ENCODE measurements around the gene LATS2. TPM values are rescaled to one million over a fixed set of nuclear protein-coding genes. Genes with fewer than 3 reads are reported as not detected.

The LATS2 gene
- total and polyA plus RNA-seq, 10 donors, result 2.5 to 34.6 (median 22.6) TPM

- H3K4me1 ChIP-seq, result no peaks in the 10 kb centered on the region
- H3K27ac ChIP-seq, result no peak overlapping the region
- H3K36me3 ChIP-seq, result no peaks in the 10 kb centered on the region
- no peaks in the 10 kb centered on the region for H3K27me3 ChIP-seq (replicated peaks in 1 of 7)
- WGBS, 5 donors, result 86 to 100% (median 98%) methylated on average over 2 of the region's 2 CpGs
- TF ChIP-seq POLR2A (IDR thresholded peaks at IDR 0.05) (no peak), CTCF (IDR thresholded peaks at IDR 0.05 in 8 of 11, conservative IDR thresholded peaks at IDR 0.05 in 3 of 11) (no peak), POLR2AphosphoS5 (IDR thresholded peaks at IDR 0.05) (no peak)
- intact Hi-C loops (cut with DNase I; ENCODE audit: low total_unique reads), result no loop called here
- no peak overlapping the region for H3K4me3 ChIP-seq
- no peaks in the 10 kb centered on the region for H3K9me3 ChIP-seq
- DNase-seq, result no peak
These were observed 25.5 kb upstream of the LATS2 start for GRCh38 chr13:21086929-21087328.

DNA sequence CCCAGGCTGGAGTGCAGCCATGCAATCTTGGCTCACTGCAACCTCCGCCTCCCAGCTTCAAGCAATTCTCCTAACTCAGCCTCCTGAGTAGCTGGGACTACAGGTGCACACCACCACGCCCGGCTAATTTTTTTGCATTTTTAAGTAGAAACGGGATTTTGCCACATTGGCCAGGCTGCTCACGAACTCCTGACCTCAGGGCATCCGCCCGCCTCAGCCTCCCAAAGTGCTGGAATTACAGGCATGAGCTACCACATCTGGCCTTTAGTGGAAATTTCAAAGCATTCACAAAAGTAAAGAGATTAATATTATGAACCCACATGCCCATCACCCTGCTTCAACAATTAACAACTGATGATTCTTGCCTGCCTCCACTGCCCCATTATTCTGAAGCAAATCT lies 20.5 kb upstream of the LATS2 start:
- Histone ChIP-seq H3K9me3 (no peaks in the 10 kb centered on the region), H3K27ac (no peak overlapping the region), H3K4me3 (no peak overlapping the region), H3K4me1 (peaks cover 0 to 26% (median 10%) of the 10 kb centered on the region in 6 donors), H3K27me3 (replicated peaks in 1 of 7) (peaks cover 0 to 2% (median 0%) of the 10 kb centered on the region in 7 donors), H3K36me3 (no peaks in the 10 kb centered on the region)
- TF ChIP-seq CTCF (IDR thresholded peaks at IDR 0.05 in 8 of 11, conservative IDR thresholded peaks at IDR 0.05 in 3 of 11) (no peak), POLR2A (IDR thresholded peaks at IDR 0.05) (no peak), POLR2AphosphoS5 (IDR thresholded peaks at IDR 0.05) (no peak)
- intact Hi-C loops (cut with DNase I; ENCODE audit: low total_unique reads), result no loop called here
- DNase-seq, result no peak
- WGBS, 5 donors, result 88 to 96% (median 92%) methylated on average over 7 of the region's 7 CpGs

DNA sequence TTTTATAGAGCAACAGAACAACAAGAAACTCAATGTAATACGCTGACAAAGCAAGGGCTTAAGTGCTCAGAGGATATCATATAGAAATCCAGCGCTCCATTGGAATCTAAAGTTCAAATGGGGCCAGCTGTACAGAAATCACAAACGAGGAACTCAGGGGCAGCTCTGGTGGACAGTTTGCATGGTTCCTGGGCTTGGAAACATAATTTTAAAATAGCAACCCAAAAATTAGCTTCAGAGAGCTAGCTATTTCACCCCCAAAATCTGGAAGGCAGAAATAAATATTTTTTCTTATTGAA lies 19.2 kb upstream of the LATS2 start:
- H3K4me3 ChIP-seq, result no peak overlapping the region
- peaks cover under 1 to 37% (median 15%) of the 10 kb centered on the region in 6 donors for H3K4me1 ChIP-seq
- intact Hi-C loops (cut with DNase I; ENCODE audit: low total_unique reads), result no loop called here
- DNase-seq, result no peak
- 53 to 69% (median 67%) methylated on average over 3 of the region's 3 CpGs for WGBS, 5 donors
- peaks cover 0 to 14% (median 0%) of the 10 kb centered on the region in 7 donors for H3K27me3 ChIP-seq (replicated peaks in 1 of 7)
- H3K27ac ChIP-seq, result peak overlapping the region in 4 of 8 donors; percentile 42 to 74 (median 61)
- no peaks in the 10 kb centered on the region for H3K36me3 ChIP-seq
- no peaks in the 10 kb centered on the region for H3K9me3 ChIP-seq
- TF ChIP-seq POLR2AphosphoS5 (IDR thresholded peaks at IDR 0.05) (no peak), CTCF (IDR thresholded peaks at IDR 0.05 in 8 of 11, conservative IDR thresholded peaks at IDR 0.05 in 3 of 11) (no peak), POLR2A (IDR thresholded peaks at IDR 0.05) (no peak)

DNA sequence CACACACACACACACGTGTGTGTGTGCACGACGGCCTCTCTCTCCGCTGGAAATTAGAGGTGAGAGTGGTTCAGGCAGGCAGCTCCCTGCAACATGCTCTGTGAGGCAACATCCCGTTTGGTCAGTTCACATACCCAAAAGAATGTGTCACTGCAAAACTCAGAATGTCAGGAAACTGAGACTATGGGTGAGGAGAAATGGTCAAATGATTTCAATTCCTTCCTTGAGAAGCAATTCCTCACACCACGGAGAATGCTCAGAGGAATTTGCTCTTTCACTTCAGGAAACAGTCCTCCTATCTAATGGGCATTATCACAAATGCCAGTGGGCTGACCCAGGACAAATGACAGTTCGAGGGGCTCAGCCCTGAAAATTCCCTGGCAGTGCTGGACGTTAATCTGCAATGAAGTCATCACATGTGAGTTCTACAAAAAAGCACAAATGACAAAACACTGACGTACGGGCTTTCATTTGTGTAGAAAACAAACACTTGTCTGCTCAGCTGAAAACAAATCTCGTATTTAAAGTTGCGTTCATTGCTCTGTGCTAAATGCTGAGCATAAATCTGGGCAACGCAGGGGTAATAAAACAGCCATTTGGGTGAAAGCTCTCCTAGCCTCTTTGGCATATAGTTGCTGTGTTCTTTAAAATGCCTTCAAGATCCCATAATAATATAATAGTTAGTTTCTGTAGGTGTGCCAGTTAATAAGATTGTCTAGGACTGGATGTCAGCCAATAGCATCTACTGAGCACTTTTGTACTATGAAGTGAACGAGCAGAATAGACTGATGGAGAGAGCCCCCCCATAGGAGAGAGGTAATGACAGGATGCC lies 18.6 kb upstream of the LATS2 start:
- no peak for DNase-seq
- H3K4me3 ChIP-seq, result peak overlapping the region in 1 of 8 donors; percentile 32
- H3K36me3 ChIP-seq, result no peaks in the 10 kb centered on the region
- H3K27ac ChIP-seq, result peak overlapping the region in 7 of 8 donors; percentile 23 to 74 (median 42)
- TF ChIP-seq CTCF (IDR thresholded peaks at IDR 0.05 in 8 of 11, conservative IDR thresholded peaks at IDR 0.05 in 3 of 11) (no peak), POLR2AphosphoS5 (IDR thresholded peaks at IDR 0.05) (peak in 1 of 3 donors; percentile 52), POLR2A (IDR thresholded peaks at IDR 0.05) (no peak)
- intact Hi-C loops (cut with DNase I; ENCODE audit: low total_unique reads), result loop anchor here (10.0 kb wide), 1 partner anchor 55 kb away; no protein-coding TSS in a partner anchor
- H3K9me3 ChIP-seq, result no peaks in the 10 kb centered on the region
- H3K27me3 ChIP-seq (replicated peaks in 1 of 7), result peaks cover 0 to 19% (median 0%) of the 10 kb centered on the region in 7 donors
- 45 to 66% (median 56%) methylated on average over 14 of the region's 14 CpGs for WGBS, 5 donors
- peaks cover 5 to 42% (median 21%) of the 10 kb centered on the region in 6 donors for H3K4me1 ChIP-seq
